Cardiac muscle cell (in vitro differentiated cells and primary cell): ENCODE data around the gene PCDHGB4. TPM values are rescaled to one million over a fixed set of nuclear protein-coding genes. Genes with fewer than 3 reads are reported as not detected.
"Not testable (repeated sequence)": the region's sequence is repeated elsewhere in the genome, so short reads cannot be mapped to it uniquely, and the experiment has no call there.

Experiments used
- DNase-seq, 2 donors: peaks; one replicate each; pipeline versions ENCODE4 v3.0.0 to v3.0.0-alpha.2; 2010 to 2017; ENCODE audit warnings: low read depth in 1 of 2, low spot score in 1 of 2
- H3K27ac ChIP-seq: fragments of 200-600 bp; sonication (generic); 2 replicates; pipeline ENCODE4 v1.5.1; 2016
- H3K27me3 ChIP-seq: fragments of 200-600 bp; sonication (generic); 2 replicates; pipeline ENCODE4 v1.6.0; 2016; ENCODE audit warnings: control low read depth
- H3K36me3 ChIP-seq: fragments of 200-600 bp; sonication (generic); 2 replicates; pipeline ENCODE4 v1.5.1; 2016; ENCODE audit warnings: control low read depth
- H3K4me1 ChIP-seq: fragments of 200-600 bp; sonication (generic); 2 replicates; pipeline ENCODE4 v1.8.1; 2017; ENCODE audit warnings: low read depth, mild to moderate bottlenecking, mixed run types
- H3K4me3 ChIP-seq: fragments of 200-600 bp; sonication (generic); 2 replicates; pipeline ENCODE4 v1.5.1; 2016; ENCODE audit warnings: mild to moderate bottlenecking
- H3K9me3 ChIP-seq: fragments of 200-600 bp; sonication (generic); 2 replicates; pipeline ENCODE4 v1.5.1; 2017; ENCODE audit warnings: low read depth, mild to moderate bottlenecking, control low read depth
- CTCF ChIP-seq: IDR thresholded peaks from 2 replicates; pipeline ENCODE4 v1.5.1; 2012; ENCODE audit warnings: low read depth, mild to moderate bottlenecking, low read length
- polyA plus RNA-seq: library from polyadenylated mRNA; unstranded; fragments of >200 nt; fragmentation: Nextera tagmentation; extraction: Ambion mirVana; gene quantifications from 2 replicates; pipeline ENCODE4 v1.2.1, GENCODE V29; 2016
- total RNA-seq: library from RNA; depleted of rRNA; stranded (reverse); fragments of >200 nt; gene quantifications from 2 replicates; pipeline ENCODE4 v1.2.3, GENCODE V29; 2016

Gene PCDHGB4
- total RNA-seq: 17.4 and 23.5 TPM in 2 replicates
- polyA plus RNA-seq: 9.9 and 12.5 TPM in 2 replicates

GRCh38 chr5:141387557-141388311, at the start of gene PCDHGB4:
PCDHGB4 (plus strand) TSS chr5:141387698; CDS start chr5:141387885, 187 bp downstream.
- H3K9me3 ChIP-seq: not testable (repeated sequence)
- peak; percentile 50 for TF ChIP-seq CTCF

GRCh38 chr5:141338538-141339306, 48.8 kb upstream of the PCDHGB4 start, which contains the start of gene PCDHGA2:
PCDHGA2 (plus strand) TSS chr5:141338760.
- Histone ChIP-seq H3K4me3 (no peak within 1 kb of the TSS), H3K27ac (no peak within 1 kb of the TSS), H3K4me1 (no peaks in the 10 kb centered on the region), H3K9me3 (no peaks in the 10 kb centered on the region), H3K27me3 (no peaks in the 10 kb centered on the region), H3K36me3 (no peaks in the 10 kb centered on the region)
- peak; percentile 55 for TF ChIP-seq CTCF
- peak in 1 of 2 donors; percentile 66 for DNase-seq

More at GRCh38 chr5:141387557-141388311, at the start of gene PCDHGB4:
- DNase-seq: peak; percentile 44 to 50
- not testable (repeated sequence) for H3K36me3 ChIP-seq, H3K27me3 ChIP-seq, H3K27ac ChIP-seq, H3K4me1 ChIP-seq
- H3K4me3 ChIP-seq: peak within 1 kb of the TSS; percentile 33

GRCh38 chr5:141340781-141341354, 46.6 kb upstream of the PCDHGB4 start:
- not testable (repeated sequence) for DNase-seq, H3K27ac ChIP-seq, H3K4me1 ChIP-seq, H3K4me3 ChIP-seq, H3K9me3 ChIP-seq, H3K27me3 ChIP-seq, H3K36me3 ChIP-seq

GRCh38 chr5:141342773-141343172, 44.7 kb upstream of the PCDHGB4 start:
- no peak overlapping the region for H3K4me3 ChIP-seq
- peak in 1 of 2 donors; percentile 20 for DNase-seq
- no peaks in the 10 kb centered on the region for H3K9me3 ChIP-seq
- no peaks in the 10 kb centered on the region for H3K27me3 ChIP-seq
- H3K27ac ChIP-seq: peak overlapping the region; percentile 60
- H3K36me3 ChIP-seq: no peaks in the 10 kb centered on the region
- TF ChIP-seq CTCF: no peak
- no peaks in the 10 kb centered on the region for H3K4me1 ChIP-seq

- H3K4me3 ChIP-seq: no peak within 1 kb of the TSS
- H3K36me3 ChIP-seq: no peaks in the 10 kb centered on the region
- peak within 1 kb of the TSS; percentile 60 for H3K27ac ChIP-seq
- no peaks in the 10 kb centered on the region for H3K9me3 ChIP-seq
- DNase-seq: peak in 1 of 2 donors; percentile 63
- H3K27me3 ChIP-seq: no peaks in the 10 kb centered on the region
- TF ChIP-seq CTCF: peak; percentile 42
- H3K4me1 ChIP-seq: no peaks in the 10 kb centered on the region
These were observed 44.1 kb upstream of the PCDHGB4 start, which contains the start of gene PCDHGA3 for GRCh38 chr5:141343242-141343952. PCDHGA3 (plus strand) TSS chr5:141343829; CDS start chr5:141344034, 205 bp downstream.
